Hematopoietic multipotent progenitor cell (in vitro differentiated cells): Measurements from ENCODE around the gene SULT1C3. TPM values are rescaled to one million over a fixed set of nuclear protein-coding genes. Genes with fewer than 3 reads are reported as not detected.

Source experiments
- DNase-seq, 3 donors: peaks; one replicate each; pipeline ENCODE4 v3.0.0-alpha.2; 2011 to 2015; ENCODE audit warnings: low read depth in 2 of 3, low spot score in 2 of 3
- total RNA-seq: library from RNA; depleted of rRNA; stranded (reverse); fragments of >200 nt; gene quantifications from one replicate; pipeline ENCODE4 v1.2.3, GENCODE V29; 2012

Gene SULT1C3
- not detected for total RNA-seq

- no peak for DNase-seq
These were observed at the start of gene SULT1C3 for GRCh38 chr2:108239786-108240185. SULT1C3 (plus strand) TSS chr2:108239968; CDS start chr2:108247195, 7,227 bp downstream.

DNA sequence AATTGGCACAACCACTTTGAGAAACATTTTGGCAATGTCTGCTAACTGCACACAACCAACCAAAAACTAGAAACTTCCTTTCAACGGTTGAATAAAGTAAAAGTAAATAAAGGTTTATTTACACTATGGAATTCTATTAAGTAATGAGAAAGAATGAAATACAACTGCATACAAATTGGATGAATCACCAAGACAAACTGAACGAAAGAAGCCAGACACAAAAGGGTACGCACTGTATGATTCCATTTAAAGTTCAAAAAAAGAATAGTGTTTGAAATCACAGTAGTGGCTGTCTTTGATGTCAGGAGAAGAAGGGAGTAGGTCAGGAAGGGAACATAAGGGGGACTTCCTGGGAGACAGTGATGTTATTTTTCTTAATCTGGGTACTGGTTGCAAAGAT lies 46.5 kb upstream of the SULT1C3 start:
- DNase-seq = no peak

- DNase-seq = peak in 1 of 3 donors; percentile 20
These were observed 45.2 kb upstream of the SULT1C3 start for GRCh38 chr2:108194409-108195132.

- no peak for DNase-seq
These were observed 44.7 kb upstream of the SULT1C3 start for GRCh38 chr2:108195133-108195439.

- DNase-seq = no peak
These were observed 40.0 kb upstream of the SULT1C3 start for GRCh38 chr2:108199726-108200125.

- DNase-seq = no peak
These were observed 39.2 kb upstream of the SULT1C3 start for GRCh38 chr2:108200569-108200968.

DNA sequence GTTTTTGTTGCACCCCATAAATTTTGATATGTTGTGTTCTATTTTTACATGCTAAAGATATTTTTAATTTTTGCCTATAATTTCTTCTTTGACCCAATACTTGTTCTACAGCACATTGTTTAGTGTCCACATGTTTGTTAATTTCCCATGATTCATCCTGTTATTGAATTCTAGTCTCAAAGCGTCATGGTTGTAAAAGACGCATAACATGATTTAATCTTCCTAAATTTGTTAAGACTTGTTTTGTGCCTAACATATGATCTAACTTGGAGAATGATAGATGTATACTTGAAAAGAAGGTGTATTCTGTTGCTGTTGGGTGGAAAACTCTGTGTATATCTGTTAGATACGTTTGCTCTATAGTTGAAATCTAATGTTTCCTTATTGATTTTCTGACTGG lies 27.1 kb upstream of the SULT1C3 start:
- DNase-seq = no peak

DNA sequence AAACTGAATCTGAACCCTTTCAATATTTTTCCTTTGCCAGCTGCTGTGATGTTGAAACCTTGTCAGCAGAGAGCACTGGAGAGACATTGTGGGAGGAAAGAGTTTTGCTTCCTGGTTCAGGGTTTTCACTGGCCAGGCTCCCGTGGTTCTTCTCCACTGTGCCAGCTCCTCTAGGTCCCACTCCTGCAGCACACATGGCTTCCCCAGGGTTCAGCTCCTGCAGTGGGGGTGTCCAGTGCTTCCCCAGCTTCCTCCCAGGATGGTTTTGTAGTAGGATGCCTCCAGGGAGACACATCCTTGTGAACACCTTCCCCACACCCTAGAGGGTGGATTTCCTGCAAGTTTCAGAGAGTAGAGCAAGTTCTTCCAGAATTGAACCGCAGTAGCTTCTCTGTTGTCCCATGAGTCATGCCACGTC lies 24.0 kb upstream of the SULT1C3 start:
- peak in 2 of 3 donors; percentile 14 to 47 for DNase-seq

DNA sequence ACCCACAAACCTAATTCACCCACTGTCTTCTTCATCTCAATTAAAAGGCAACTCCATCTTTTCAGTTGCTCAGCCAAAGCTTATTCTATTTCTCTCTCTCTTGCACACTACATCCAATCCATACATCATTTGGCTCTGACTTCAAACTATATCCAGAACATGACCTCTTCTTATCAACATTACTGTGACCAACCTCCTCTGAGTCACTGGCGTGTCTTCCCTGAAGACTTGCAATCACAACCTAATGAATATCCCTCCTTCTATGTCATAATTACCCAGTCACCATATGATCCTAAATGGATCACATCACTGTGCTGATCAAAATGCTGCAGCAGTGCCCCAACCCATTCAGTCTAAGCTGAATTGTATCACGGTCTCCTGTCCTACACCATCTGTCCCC lies 22.6 kb upstream of the SULT1C3 start:
- no peak for DNase-seq

DNA sequence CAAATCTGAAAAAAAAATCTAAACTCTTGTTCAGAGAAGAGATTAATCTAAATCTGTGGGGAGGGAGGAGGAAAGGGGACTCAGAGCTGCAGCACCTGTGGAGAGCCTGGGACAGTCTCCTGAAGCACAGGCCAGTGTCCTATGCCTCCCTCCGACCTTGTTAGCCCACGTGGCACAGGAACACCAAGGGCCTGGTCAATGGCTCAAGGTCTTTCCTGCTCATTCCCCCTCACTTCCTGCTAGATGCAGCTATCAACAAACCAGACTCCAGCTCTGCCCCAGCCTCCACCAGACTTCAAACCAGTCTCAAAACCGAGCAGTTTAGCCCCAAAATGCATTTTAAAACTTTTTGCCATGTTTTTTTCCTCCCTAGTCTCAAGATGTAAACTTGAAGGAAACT lies 20.1 kb upstream of the SULT1C3 start:
- no peak for DNase-seq

DNA sequence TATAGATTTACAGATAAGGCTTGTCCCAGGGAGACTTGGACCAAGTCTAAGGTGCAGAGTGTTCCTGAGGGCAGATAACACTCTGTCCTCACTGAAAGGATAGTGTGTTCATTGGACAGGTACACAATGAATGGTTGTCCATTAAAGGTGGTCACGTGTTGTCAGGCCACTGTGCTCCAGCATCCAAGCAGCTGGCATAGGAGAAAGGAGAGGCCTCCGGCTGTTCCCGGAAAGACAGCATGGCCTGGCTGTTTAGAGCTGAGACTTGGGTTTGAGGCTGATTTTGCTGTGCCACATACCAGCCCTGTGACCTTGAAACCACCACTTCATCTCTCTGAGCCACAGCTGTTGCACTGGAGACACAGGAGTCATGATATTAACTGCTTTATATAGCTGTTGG lies 19.6 kb upstream of the SULT1C3 start:
- DNase-seq = no peak

GRCh38 chr2:108220942-108221541 lies 18.7 kb upstream of the SULT1C3 start:
- no peak for DNase-seq

GRCh38 chr2:108222261-108222660 lies 17.5 kb upstream of the SULT1C3 start:
- no peak for DNase-seq

- DNase-seq = no peak
These were observed 16.2 kb upstream of the SULT1C3 start for GRCh38 chr2:108223573-108223972.

GRCh38 chr2:108224022-108224421 lies 15.7 kb upstream of the SULT1C3 start:
- no peak for DNase-seq

DNA sequence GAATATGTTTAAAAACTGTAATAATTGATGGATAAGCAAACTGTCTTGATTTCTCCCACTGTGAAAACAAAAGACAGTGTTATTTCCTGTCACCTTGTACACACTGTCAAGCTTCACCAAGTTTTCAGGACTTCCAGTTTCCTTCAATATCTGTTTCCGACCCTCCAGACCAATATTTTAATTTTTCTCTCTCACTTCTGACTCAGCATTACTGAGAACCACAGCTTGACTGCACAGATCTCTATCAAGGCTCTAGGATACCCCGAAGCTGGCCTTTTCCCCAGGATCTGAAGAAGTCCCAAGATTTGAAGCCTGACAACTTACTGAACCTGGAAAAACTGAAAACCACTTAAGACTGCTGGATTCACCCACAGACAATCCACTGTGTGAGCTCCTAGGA lies 13.2 kb upstream of the SULT1C3 start:
- DNase-seq = peak in 2 of 3 donors; percentile 4 to 42

- peak in 1 of 3 donors; percentile 3 for DNase-seq
These were observed 11.8 kb upstream of the SULT1C3 start for GRCh38 chr2:108228006-108228405.

- no peak for DNase-seq
These were observed 11.2 kb upstream of the SULT1C3 start for GRCh38 chr2:108228537-108228936.

- no peak for DNase-seq
These were observed 9.9 kb upstream of the SULT1C3 start for GRCh38 chr2:108229875-108230274.

DNA sequence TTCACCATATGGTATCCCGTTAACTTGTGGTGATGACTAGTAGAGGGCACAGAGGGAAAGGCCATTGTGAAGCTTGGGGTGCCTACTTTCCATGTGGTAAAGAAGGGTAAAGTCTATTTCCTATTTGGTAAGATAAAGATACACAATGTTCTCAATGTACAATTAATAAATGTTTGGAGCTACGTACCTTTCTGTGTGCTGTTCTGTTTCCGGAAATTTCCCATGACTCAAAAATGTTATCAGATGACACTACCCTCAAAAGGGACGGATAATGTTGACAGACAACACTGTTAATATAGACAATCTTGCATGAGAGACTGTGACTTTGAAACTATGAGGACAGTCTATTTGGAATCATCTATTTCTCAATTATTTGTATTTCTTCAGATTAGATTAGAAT lies 4.2 kb upstream of the SULT1C3 start:
- no peak for DNase-seq

- no peak for DNase-seq
These were observed 3.0 kb upstream of the SULT1C3 start for GRCh38 chr2:108236676-108237335.

DNA sequence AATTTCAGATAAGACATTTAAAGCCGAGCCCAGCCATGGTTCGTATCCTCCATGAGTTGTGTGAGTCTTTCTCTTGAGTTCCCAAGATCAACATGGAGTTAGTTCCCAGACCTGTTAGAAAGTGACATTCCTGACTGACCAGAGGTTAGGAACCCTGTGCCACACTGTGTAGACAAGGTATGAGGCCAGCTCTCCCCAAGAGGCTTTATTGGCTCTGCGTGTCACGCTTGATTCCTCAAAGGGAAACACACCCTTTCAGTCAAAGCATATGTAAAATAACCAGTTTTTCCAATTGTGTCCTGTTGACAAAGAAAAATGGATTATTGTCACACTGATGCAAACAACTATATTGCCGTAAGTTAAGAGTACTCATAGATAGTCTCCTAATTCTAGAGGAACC lies 1.2 kb downstream of the SULT1C3 start:
- no peak for DNase-seq
